ENCODE data around the gene FGD6. TPM values are rescaled to one million over a fixed set of nuclear protein-coding genes. Genes with fewer than 3 reads are reported as not detected.

The FGD6 gene
- total RNA-seq, 1 experiment from 2014 or later = 28.3 TPM

GRCh38 chr12:95077341-95077740 lies 139.9 kb downstream of the FGD6 start:
- H3K27me3 ChIP-seq (ENCODE audit: control insufficient read depth, insufficient read depth, low read length) = no peaks in the 10 kb centered on the region
- H3K4me3 ChIP-seq (ENCODE audit: low read depth in 2 of 2, low read length in 2 of 2) = no peak overlapping the region
- DNase-seq (ENCODE audit: low read depth, low spot score) (no peak), ATAC-seq (no peak)
- in situ Hi-C loops (cut with HindIII; ENCODE audit: low pct_unique_long_range_greater_than_20kb, low sequenced_read_pairs) (no loop called here), intact Hi-C loops (cut with micrococcal nuclease; ENCODE audit: unreplicated experiment) (no loop called here)
- ChIA-PET CTCF (no interaction called here), POLR2A (no interaction called here)
- H3K4me1 ChIP-seq (ENCODE audit: control insufficient read depth, insufficient read depth, low read length) = peaks cover 9% of the 10 kb centered on the region
- H3K27ac ChIP-seq (ENCODE audit: low read length) = no peak overlapping the region; the same call in 1 of the 2 replicates
- no peak for TF ChIP-seq SIN3A (IDR thresholded peaks at IDR 0.05; ENCODE audit: borderline replicate concordance, insufficient read depth, low read depth, low read length)
- TF ChIP-seq, protein P1, sequence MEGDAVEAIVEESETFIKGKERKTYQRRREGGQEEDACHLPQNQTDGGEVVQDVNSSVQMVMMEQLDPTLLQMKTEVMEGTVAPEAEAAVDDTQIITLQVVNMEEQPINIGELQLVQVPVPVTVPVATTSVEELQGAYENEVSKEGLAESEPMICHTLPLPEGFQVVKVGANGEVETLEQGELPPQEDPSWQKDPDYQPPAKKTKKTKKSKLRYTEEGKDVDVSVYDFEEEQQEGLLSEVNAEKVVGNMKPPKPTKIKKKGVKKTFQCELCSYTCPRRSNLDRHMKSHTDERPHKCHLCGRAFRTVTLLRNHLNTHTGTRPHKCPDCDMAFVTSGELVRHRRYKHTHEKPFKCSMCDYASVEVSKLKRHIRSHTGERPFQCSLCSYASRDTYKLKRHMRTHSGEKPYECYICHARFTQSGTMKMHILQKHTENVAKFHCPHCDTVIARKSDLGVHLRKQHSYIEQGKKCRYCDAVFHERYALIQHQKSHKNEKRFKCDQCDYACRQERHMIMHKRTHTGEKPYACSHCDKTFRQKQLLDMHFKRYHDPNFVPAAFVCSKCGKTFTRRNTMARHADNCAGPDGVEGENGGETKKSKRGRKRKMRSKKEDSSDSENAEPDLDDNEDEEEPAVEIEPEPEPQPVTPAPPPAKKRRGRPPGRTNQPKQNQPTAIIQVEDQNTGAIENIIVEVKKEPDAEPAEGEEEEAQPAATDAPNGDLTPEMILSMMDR (IDR thresholded peaks at IDR 0.05) = no peak
- no peak for TF ChIP-seq TCF7L2 (IDR thresholded peaks at IDR 0.05; ENCODE audit: low read depth, low read length)
- TF ChIP-seq POLR2AphosphoS5 (IDR thresholded peaks at IDR 0.05; ENCODE audit: low read depth, low read length) = no peak
- TF ChIP-seq, protein P2, sequence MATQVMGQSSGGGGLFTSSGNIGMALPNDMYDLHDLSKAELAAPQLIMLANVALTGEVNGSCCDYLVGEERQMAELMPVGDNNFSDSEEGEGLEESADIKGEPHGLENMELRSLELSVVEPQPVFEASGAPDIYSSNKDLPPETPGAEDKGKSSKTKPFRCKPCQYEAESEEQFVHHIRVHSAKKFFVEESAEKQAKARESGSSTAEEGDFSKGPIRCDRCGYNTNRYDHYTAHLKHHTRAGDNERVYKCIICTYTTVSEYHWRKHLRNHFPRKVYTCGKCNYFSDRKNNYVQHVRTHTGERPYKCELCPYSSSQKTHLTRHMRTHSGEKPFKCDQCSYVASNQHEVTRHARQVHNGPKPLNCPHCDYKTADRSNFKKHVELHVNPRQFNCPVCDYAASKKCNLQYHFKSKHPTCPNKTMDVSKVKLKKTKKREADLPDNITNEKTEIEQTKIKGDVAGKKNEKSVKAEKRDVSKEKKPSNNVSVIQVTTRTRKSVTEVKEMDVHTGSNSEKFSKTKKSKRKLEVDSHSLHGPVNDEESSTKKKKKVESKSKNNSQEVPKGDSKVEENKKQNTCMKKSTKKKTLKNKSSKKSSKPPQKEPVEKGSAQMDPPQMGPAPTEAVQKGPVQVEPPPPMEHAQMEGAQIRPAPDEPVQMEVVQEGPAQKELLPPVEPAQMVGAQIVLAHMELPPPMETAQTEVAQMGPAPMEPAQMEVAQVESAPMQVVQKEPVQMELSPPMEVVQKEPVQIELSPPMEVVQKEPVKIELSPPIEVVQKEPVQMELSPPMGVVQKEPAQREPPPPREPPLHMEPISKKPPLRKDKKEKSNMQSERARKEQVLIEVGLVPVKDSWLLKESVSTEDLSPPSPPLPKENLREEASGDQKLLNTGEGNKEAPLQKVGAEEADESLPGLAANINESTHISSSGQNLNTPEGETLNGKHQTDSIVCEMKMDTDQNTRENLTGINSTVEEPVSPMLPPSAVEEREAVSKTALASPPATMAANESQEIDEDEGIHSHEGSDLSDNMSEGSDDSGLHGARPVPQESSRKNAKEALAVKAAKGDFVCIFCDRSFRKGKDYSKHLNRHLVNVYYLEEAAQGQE (IDR thresholded peaks at IDR 0.05; ENCODE audit: insufficient read depth in 1 of 2, low read depth in 2 of 2, low read length in 1 of 2) = no peak
- H3K9me3 ChIP-seq (ENCODE audit: control insufficient read depth, insufficient read depth, low read depth, low read length) = no peaks in the 10 kb centered on the region
- BruUV-seq (replicated peaks) = no TSS peak
- peaks cover 6% of the 10 kb centered on the region for H3K36me3 ChIP-seq (ENCODE audit: control insufficient read depth, insufficient read depth, low read length)

DNA sequence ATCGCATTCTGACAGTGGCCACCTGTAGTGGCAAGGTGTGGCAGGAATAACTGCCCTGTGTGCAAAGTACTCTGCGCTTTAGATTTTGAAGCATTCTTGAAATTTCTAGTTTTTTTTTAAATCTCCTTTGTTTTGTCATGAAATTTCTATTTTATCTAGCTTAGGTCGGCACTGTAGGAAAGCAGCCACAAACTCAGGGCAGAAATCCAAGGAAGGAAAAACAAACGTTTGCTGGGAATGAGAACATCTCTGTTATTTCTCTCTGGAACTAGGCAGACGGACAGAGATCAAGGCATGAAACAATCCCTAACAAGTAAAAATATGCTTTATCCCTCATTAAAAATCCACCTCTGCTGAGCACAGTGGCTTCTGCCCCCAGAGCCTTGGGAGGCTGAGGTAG lies 142.5 kb downstream of the FGD6 start:
- TF ChIP-seq, protein P1 (IDR thresholded peaks at IDR 0.05) = no peak
- TF ChIP-seq SIN3A (IDR thresholded peaks at IDR 0.05; ENCODE audit: borderline replicate concordance, insufficient read depth, low read depth, low read length) (no peak), TCF7L2 (IDR thresholded peaks at IDR 0.05; ENCODE audit: low read depth, low read length) (no peak), POLR2AphosphoS5 (IDR thresholded peaks at IDR 0.05; ENCODE audit: low read depth, low read length) (no peak)
- TF ChIP-seq, protein P2 (IDR thresholded peaks at IDR 0.05; ENCODE audit: insufficient read depth in 1 of 2, low read depth in 2 of 2, low read length in 1 of 2) = no peak
- DNase-seq (ENCODE audit: low read depth, low spot score) (no peak), ATAC-seq (no peak)
- H3K4me1 ChIP-seq (ENCODE audit: control insufficient read depth, insufficient read depth, low read length) = peaks cover 11% of the 10 kb centered on the region
- intact Hi-C loops (cut with micrococcal nuclease; ENCODE audit: unreplicated experiment) = no loop called here
- H3K27me3 ChIP-seq (ENCODE audit: control insufficient read depth, insufficient read depth, low read length) = no peaks in the 10 kb centered on the region
- in situ Hi-C loops (cut with HindIII; ENCODE audit: low pct_unique_long_range_greater_than_20kb, low sequenced_read_pairs) = no loop called here
- CTCF ChIA-PET = no interaction called here
- peak overlapping the region; percentile 29 for H3K27ac ChIP-seq (ENCODE audit: low read length)
- H3K4me3 ChIP-seq (ENCODE audit: low read depth in 2 of 2, low read length in 2 of 2) = no peak overlapping the region
- no peaks in the 10 kb centered on the region; the same call in 1 of the 2 replicates for H3K36me3 ChIP-seq (ENCODE audit: control insufficient read depth, insufficient read depth, low read length)
- no TSS peak for BruUV-seq (replicated peaks)
- H3K9me3 ChIP-seq (ENCODE audit: control insufficient read depth, insufficient read depth, low read depth, low read length) = no peaks in the 10 kb centered on the region
- POLR2A ChIA-PET = no interaction called here

Data from Panc1 (cell line).